Activated T-helper 2 cell treated with anti-CD3 and anti-CD28 coated beads, Interferon-gamma antibody, Interleukin-2, Interleukin-4, amounts not matched to agents 10 μg/mL and 5 μg/mL and 100 μg/mL, durations not matched to agents 14 hours and 24 hours and 36 hours (primary cell): Measurements from ENCODE around the gene RAB8A. TPM values are rescaled to one million over a fixed set of nuclear protein-coding genes. Genes with fewer than 3 reads are reported as not detected.
"Not testable (repeated sequence)": the region's sequence is repeated elsewhere in the genome, so short reads cannot be mapped to it uniquely, and the experiment has no call there.

ENCODE experiments used
- DNase-seq: peaks from one replicate; pipeline ENCODE4 v3.0.0; 2021; ENCODE audit warnings: low spot score
- H3K27ac Mint-ChIP-seq: one replicate; pipeline ENCODE4 v1.8.0; 2021; ENCODE audit warnings: mixed read lengths
- H3K27me3 Mint-ChIP-seq: one replicate; pipeline ENCODE4 v1.8.0; 2021; ENCODE audit warnings: low read depth, mixed read lengths
- H3K36me3 Mint-ChIP-seq: one replicate; pipeline ENCODE4 v1.8.0; 2021; ENCODE audit warnings: low read depth, mixed read lengths
- H3K4me1 Mint-ChIP-seq: one replicate; pipeline ENCODE4 v1.8.0; 2021; ENCODE audit warnings: low read depth, mixed read lengths
- H3K4me3 Mint-ChIP-seq: one replicate; pipeline ENCODE4 v1.8.0; 2021; ENCODE audit warnings: low read depth, mild to moderate bottlenecking, moderate library complexity, mixed read lengths
- H3K9me3 Mint-ChIP-seq: one replicate; pipeline ENCODE4 v1.8.0; 2021; ENCODE audit warnings: mixed read lengths
- intact Hi-C: fragments of 100-400 bp; cut with micrococcal nuclease; formaldehyde crosslinking; loops from one replicate; pipeline ENCODE4 v1.15.1; 2023
- total RNA-seq: library from RNA; stranded (reverse); gene quantifications from 2 replicates; pipeline ENCODE4 v1.2.3, GENCODE V29; 2022

RAB8A gene
- total RNA-seq, 1 donor from 2014 or later: 256 TPM

DNA sequence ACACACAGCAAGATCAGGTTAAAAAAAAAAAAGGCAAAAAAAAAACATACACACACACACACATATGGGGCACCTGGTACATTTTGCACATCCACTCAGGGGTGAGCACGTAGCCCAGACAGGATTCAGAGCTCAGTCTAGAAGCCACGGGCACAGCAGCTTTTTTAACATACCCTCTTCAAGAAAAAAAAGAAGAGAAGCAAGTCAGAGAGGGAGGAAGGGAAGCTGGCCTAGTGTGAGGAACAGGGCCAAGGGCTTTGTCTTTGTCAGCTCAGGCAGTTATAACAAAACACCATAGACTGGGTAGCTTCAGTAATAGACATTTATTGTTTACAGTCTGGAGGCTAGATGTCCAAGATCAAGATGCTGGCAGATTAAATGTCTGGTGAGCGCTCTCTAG lies 37.7 kb upstream of the RAB8A start:
- no peaks in the 10 kb centered on the region for H3K27me3 Mint-ChIP-seq
- intact Hi-C loops: loop anchor here (10.0 kb wide), 1 partner anchor 609 kb away; the partner anchor contains the start of gene RASAL3
- H3K9me3 Mint-ChIP-seq: no peaks in the 10 kb centered on the region
- no peak for DNase-seq
- peak overlapping the region; percentile 1 for H3K4me3 Mint-ChIP-seq
- peaks cover 33% of the 10 kb centered on the region for H3K4me1 Mint-ChIP-seq
- peaks cover 24% of the 10 kb centered on the region for H3K36me3 Mint-ChIP-seq
- peak overlapping the region; percentile 59 for H3K27ac Mint-ChIP-seq

DNA sequence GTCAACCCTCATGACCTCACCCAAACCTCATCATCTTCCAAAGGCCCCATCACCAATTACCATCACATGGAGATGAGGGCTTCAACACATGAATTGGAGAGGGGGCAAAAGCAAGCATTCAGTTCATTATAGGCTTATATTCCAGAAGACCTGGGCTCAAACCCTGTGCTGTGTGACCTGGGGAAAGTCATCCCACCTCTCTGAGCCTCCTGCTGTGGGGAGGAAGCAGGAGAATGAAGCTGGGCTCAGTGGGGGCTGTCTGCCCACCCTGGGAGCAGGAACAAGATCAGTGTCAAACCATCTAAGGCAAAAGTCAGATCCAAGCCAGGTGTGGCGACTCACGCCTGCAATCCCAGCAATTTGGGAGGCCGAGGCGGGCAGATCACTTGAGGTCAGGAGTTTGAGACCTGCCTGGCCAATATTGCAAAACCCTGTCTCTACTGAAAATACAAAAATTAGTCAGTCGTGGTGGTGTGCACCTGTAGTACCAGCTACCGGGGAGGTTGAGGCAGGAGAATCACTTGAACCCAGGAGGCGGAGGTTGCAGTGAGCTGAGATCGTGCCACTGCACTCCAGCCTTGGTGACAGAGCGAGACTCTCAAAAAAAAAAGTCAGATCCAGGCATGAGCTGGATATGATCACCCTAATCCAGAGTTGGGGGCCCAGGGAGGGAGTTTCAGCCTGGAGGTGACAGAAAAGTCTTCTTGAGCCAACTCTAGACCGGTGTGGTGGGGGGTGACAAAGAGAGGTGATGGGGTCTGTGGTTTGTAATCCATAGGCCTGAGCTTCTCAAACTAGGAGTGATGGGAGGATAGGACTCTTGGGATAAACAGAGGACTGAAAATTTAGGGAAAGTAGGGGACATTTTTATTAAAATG lies 37.0 kb upstream of the RAB8A start:
- H3K4me1 Mint-ChIP-seq: peaks cover 39% of the 10 kb centered on the region
- peak overlapping the region; percentile 89 for H3K27ac Mint-ChIP-seq
- H3K27me3 Mint-ChIP-seq: no peaks in the 10 kb centered on the region
- intact Hi-C loops: loop anchor here (5.0 to 10.0 kb wide), 3 partner anchors 237 to 610 kb away; partner anchors contain the start of gene RASAL3
- peak overlapping the region; percentile 90 for H3K4me3 Mint-ChIP-seq
- no peak for DNase-seq
- H3K36me3 Mint-ChIP-seq: peaks cover 30% of the 10 kb centered on the region
- H3K9me3 Mint-ChIP-seq: no peaks in the 10 kb centered on the region

DNA sequence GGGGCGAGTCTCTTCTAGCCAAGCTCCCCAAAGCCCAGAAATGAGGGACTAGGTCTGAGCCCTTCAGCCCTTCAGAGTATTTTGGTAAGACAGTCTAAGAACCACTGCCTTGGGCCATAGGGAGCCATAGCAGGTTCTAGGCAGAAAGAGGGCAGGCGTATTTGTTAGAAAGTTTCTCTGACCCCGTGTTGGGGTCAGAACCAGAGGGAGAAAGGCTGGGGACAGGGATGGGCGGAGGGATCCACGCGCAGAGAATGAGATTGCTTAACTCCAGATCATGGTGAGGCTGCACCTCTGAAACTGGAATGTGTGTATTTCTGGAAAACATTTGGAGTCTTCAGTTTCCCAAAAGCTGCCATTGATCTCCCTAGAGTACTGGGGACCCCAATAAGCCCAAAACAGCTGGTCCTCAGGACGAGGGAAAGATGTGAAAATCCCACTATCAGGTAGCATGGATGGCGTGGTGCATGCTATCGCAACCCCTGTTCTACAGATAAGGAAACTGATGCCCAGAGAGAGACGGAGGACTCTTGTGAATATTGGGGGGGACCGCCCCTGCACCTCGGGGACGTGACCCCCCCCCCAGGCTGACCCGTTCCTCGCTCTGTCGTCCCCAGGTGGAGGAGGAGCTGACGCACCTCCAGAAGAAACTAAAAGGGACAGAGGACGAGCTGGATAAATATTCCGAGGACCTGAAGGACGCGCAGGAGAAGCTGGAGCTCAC lies 36.1 kb upstream of the RAB8A start:
- H3K4me1 Mint-ChIP-seq: peaks cover 45% of the 10 kb centered on the region
- DNase-seq: no peak
- no peaks in the 10 kb centered on the region for H3K27me3 Mint-ChIP-seq

DNA sequence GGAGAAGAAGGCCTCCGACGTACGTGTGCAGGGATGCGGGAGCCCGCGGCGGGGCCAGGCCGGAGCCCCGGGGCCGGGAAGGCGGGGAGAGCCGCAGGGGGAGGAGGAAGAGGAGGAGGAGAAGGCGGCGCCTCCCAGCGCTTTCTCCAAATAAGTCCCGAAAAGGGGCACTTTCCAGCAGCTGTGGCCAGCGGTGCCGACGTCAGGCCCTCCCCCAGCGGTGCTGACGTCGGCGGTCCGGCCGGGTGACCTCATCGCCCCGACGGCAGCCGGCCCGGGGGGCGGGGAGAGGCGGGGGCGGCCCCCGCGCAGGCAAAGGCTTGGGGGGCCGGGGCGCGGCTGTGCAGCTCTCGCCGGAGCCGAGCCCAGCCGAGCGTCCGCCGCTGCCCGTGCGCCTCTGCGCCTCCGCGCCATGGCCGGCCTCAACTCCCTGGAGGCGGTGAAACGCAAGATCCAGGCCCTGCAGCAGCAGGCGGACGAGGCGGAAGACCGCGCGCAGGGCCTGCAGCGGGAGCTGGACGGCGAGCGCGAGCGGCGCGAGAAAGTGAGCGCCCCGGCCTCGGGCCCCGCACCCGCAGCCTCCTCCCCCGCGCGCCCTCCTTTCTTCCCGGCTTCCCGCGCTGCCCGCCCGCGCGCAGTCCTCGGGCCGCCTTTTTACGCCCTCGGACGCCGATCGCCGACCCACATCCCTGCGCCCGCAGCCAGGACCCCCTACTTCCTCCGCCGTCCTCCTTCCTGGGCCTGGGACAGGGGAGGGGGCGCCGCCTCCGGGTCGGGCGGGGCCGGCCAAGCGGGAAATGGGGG lies 35.3 kb upstream of the RAB8A start, which contains the start of gene TPM4:
TPM4 (plus strand) TSS at position 342 of the 804 bp plus-strand sequence; CDS start at position 413, 71 bp downstream.
- Mint-ChIP-seq H3K4me3 (peak within 1 kb of the TSS; percentile 95), H3K27ac (peak within 1 kb of the TSS; percentile 96), H3K27me3 (no peaks in the 10 kb centered on the region), H3K36me3 (peaks cover 45% of the 10 kb centered on the region), H3K9me3 (no peaks in the 10 kb centered on the region), H3K4me1 (peaks cover 50% of the 10 kb centered on the region)
- intact Hi-C loops: loop anchor here (5.0 to 10.0 kb wide), 3 partner anchors 239 to 612 kb away; partner anchors contain the start of gene RASAL3
- peak; percentile 85 for DNase-seq

More for the DNA sequence above, 36.1 kb upstream of the RAB8A start:
- Mint-ChIP-seq H3K36me3 (peaks cover 38% of the 10 kb centered on the region), H3K4me3 (peak overlapping the region; percentile 90), H3K9me3 (no peaks in the 10 kb centered on the region), H3K27ac (peak overlapping the region; percentile 89)
- intact Hi-C loops: loop anchor here (5.0 to 10.0 kb wide), 3 partner anchors 238 to 611 kb away; partner anchors contain the start of gene RASAL3

DNA sequence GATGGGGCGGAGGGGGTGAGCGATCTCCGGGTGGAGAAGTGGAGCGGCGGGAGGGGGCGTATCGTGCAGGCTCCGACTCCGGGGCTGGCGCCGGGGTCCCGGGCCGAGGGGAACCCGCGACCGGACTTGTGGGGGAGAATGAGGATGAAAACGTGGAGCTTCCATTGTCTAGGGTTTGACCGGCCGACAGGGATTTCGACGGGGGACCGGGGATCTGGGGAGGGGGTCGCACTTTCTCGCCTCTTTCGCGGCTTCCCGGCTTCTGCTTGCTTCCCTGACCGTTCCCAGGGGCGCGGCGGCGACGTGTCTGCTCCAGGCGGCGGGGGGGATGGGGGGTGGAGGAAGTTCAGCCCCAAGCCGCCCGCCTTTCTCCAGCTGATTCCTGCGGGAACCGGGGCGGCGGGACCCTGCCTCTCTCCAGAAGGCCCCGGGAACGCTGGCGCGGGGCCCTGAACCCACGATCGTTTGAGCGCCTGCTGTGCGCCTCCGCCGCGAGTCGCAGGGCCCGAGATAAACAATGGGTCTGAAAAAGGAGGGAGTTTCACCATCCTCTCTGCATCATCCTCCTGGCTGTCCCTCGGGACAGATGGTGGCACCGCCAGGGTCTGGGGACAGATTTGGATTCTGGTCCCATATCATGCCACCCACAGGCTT lies 34.6 kb upstream of the RAB8A start:
- DNase-seq: no peak
- Mint-ChIP-seq H3K27me3 (no peaks in the 10 kb centered on the region), H3K36me3 (peaks cover 52% of the 10 kb centered on the region), H3K4me3 (peak overlapping the region; percentile 95), H3K27ac (peak overlapping the region; percentile 96), H3K4me1 (peaks cover 55% of the 10 kb centered on the region), H3K9me3 (no peaks in the 10 kb centered on the region)
- intact Hi-C loops: loop anchor here (5.0 to 10.0 kb wide), 3 partner anchors 240 to 612 kb away; partner anchors contain the start of gene RASAL3

DNA sequence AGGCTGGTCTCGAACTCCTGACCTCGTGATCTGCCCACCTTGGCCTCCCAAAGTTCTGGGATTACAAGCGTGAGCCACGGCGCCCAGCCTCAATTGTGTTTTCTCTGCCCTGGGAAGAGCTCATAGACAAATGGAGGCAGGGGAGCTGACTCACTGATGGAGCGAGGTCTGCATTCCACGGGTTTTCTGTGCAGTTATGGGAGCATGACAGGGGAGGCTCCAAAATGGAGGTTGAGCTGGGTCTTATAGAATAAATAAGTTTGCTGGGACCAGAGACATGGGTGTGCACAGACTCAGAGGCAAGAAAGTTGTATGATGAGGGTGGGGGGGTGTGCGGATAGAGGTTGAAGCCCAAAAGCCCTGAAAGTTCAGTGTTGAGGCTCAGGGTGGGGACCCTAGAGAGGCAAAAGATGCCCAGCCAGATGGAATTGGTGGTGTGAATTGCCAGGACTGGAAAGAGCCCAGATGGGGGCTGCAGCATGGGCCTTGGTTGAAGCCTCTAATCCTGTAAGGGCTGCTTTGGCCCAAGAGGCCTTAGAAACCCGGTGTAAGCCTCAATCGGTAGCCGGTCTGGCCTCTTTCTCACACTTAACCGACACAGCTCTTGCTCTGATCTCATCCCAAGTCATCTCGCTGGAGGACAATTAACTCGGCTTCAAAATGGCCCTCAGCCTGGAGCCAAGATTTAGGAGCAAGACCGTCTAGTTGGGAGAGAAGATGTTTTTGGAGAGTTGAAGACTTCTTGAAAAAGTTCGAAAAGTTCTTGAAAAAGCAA lies 33.5 kb upstream of the RAB8A start:
- no peaks in the 10 kb centered on the region for H3K9me3 Mint-ChIP-seq
- H3K36me3 Mint-ChIP-seq: peaks cover 63% of the 10 kb centered on the region
- H3K27me3 Mint-ChIP-seq: no peaks in the 10 kb centered on the region
- no peak for DNase-seq
- intact Hi-C loops: loop anchor here (2.0 to 10.0 kb wide), 4 partner anchors 83 to 613 kb away; partner anchors contain the start of gene RASAL3
- peaks cover 58% of the 10 kb centered on the region for H3K4me1 Mint-ChIP-seq
- peak overlapping the region; percentile 96 for H3K27ac Mint-ChIP-seq
- peak overlapping the region; percentile 95 for H3K4me3 Mint-ChIP-seq

DNA sequence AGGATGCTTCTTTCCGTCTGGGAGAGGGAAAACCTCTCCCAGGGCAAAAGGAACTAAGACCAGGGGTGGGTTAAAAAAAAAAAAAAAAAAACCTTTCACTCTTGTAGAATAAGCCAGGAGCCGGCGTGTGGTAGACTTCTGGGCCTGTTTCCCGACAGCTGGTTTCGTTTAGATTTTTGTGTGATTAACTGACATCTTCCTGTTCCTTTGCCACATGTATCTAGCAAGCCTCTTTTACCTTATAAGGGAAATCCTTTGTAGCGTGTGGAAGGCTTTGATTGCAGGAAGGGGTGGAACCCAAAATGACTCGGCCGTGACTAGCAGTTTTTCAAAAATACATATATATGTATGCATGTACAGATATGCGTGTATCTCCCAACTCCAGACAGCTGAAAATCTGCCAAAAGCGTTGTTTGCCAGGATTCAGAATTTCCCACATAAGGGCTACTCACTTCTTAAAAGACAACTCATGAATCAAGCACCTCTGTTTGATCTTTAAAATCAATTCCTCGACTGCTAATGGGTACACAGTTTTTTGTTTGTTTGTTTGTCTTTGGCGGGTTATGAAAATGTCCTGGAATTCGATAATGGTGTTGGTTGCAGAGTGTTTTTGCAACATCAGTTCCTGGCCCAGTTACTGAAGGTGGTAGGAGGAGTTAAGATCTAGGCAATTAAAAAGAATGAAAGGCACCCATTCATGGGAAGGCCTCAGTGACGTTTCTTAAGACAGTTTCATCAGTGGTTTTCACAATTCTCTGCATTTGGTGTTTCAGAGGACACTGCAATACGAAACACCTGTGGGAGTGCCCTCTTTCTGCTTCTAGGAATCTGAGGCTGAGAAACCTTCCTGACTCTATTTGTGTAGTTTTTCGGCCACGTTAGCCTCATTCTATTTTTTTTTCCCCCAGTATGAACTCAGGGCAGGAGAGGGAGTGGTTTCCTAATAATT lies 32.7 kb upstream of the RAB8A start:
- Mint-ChIP-seq H3K36me3 (peaks cover 69% of the 10 kb centered on the region), H3K27me3 (no peaks in the 10 kb centered on the region), H3K4me1 (peaks cover 56% of the 10 kb centered on the region), H3K4me3 (peak overlapping the region; percentile 95), H3K27ac (peak overlapping the region; percentile 96), H3K9me3 (no peaks in the 10 kb centered on the region)
- intact Hi-C loops: loop anchor here (1.0 to 10.0 kb wide), 8 partner anchors 9 to 614 kb away; partner anchors contain the start of genes FAM32A, RAB8A and RASAL3
- peak; percentile 77 for DNase-seq

DNA sequence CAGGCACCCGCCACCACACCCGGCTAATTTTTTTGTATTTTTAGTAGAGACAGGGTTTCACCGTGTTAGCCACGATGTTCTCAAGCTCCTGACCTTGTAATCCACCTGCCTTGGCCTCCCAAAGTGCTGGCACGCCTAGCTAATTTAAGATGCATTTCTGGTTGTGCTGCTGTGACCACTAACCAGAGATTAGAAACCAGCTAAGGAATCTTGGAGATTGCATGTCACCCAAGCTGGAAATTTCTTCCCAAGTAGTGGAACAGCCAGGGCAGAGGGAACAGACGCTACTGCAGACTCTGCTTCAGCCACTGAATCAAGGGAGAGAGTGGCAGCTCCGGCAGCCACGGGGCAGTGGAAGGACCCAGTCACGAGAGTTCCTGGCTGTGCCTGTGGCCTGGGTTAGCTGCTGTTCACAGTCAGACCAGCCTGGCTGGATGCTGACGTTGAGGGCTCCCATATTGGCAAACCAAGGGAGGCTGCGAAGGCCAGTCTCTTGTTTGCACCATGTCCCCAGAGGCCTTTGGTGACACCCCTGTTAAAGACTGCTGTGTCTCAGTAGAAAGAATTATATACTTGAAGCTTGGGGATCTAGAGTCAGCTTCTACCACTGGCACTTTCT lies 27.5 kb upstream of the RAB8A start:
- peak overlapping the region; percentile 46 for H3K4me3 Mint-ChIP-seq
- no peaks in the 10 kb centered on the region for H3K9me3 Mint-ChIP-seq

DNA sequence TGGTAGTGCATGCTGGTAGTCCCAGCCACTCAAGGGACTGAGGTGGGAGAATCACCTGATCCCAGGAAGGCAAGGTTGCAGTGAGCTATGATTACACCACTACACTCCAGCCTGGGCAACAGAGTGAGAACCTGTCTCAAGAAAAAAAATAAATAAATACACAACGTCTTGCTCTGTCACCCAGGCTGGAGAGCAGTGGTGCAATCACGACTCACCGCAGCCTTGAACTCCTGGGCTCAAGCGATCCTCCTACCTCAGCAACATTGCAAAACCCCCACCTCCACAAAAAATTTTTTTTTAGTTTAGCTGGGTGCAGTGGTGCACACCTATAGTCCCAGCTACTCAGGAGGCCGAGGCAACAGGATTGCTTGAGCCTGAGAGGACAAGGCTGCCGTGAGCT lies 26.6 kb upstream of the RAB8A start:
- Mint-ChIP-seq H3K27ac (peak overlapping the region; percentile 83), H3K27me3 (no peaks in the 10 kb centered on the region), H3K9me3 (no peaks in the 10 kb centered on the region), H3K36me3 (peaks cover 96% of the 10 kb centered on the region), H3K4me1 (peaks cover 62% of the 10 kb centered on the region), H3K4me3 (peak overlapping the region; percentile 76)
- intact Hi-C loops: loop anchor here (10.0 kb wide), 1 partner anchor 480 kb away; no protein-coding TSS in a partner anchor
- DNase-seq: no peak

More for the DNA sequence above, 27.5 kb upstream of the RAB8A start:
- Mint-ChIP-seq H3K36me3 (peaks cover 94% of the 10 kb centered on the region), H3K27ac (peak overlapping the region; percentile 61), H3K27me3 (no peaks in the 10 kb centered on the region), H3K4me1 (peaks cover 68% of the 10 kb centered on the region)
- intact Hi-C loops: loop anchor here (10.0 kb wide), 1 partner anchor 481 kb away; no protein-coding TSS in a partner anchor
- DNase-seq: no peak

DNA sequence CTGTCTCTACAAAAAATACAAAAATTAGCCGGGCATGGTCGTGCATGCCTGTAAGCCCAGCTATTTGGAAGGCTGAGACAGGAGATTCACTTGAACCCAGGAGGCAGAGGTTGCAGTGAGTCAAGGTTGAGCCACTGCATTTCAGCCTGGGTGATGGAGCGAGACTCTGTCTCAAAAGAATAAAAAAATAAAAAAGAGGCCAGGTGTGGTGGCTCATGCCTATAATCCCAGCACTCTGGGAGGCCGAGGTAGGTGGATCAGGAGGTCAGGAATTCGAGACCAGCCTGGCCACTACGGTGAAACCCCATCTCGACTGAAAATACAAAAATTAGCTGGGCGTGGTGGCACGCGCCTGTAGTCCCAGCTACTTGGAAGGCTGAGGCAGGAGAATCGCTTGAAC lies 24.3 kb upstream of the RAB8A start:
- not testable (repeated sequence) for DNase-seq, H3K9me3 Mint-ChIP-seq, H3K27ac Mint-ChIP-seq, H3K4me3 Mint-ChIP-seq, H3K27me3 Mint-ChIP-seq
- peaks cover 96% of the 10 kb centered on the region for H3K36me3 Mint-ChIP-seq
- H3K4me1 Mint-ChIP-seq: peaks cover 42% of the 10 kb centered on the region
- intact Hi-C loops: loop anchor here (10.0 kb wide), 1 partner anchor 477 kb away; no protein-coding TSS in a partner anchor
